ENCODE results near the gene TCF7L2.

Gene TCF7L2

DNA sequence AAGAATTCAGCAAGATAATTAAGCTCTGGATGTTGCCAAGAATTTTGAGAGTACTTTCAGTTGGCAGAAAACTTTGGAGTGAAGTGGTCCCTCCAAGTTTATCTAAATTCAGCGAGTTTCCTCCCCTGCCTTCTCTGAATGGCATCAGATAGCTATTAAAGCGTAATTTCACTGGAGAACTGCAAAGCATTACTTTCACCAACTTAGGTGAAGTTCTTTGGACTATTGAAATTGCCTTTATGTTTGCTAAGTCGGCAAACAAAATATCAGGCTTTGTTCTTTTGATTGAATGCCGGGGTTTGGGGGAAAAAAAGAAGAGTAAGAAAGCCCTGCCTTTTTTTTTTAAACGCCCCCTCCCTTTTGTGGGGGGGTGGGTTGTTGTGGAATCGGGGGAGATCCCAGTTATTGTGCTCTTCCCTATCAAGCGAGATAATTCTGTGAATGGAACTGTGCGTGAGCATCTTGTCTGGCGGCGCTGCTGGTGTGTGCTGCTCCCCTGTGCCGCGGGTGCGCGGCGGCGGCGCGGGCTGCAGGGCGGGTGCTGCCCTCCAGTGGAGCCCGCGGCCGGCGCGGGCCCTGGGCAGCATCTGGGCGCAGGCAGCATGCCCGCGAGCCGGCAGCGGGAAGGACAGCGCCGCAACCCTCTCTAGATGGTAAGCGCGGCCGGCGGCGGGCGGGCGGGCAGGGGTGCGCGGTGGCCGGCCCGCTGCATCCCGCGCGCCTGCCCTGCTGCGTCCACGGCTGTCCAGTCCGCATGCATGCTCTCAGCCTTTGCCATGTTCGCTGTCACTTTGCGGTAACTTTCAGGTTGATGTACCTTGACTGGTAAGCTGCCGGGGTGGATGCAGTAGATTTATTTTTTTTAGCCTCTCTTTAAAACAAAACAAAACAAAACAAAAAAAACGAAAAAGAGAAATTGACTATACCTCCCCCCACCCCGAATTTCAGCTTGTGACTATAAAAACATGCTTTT, 176.5 kb downstream of the TCF7L2 start:
- DNase-seq (ENCODE audit: low spot score): no peak

DNA sequence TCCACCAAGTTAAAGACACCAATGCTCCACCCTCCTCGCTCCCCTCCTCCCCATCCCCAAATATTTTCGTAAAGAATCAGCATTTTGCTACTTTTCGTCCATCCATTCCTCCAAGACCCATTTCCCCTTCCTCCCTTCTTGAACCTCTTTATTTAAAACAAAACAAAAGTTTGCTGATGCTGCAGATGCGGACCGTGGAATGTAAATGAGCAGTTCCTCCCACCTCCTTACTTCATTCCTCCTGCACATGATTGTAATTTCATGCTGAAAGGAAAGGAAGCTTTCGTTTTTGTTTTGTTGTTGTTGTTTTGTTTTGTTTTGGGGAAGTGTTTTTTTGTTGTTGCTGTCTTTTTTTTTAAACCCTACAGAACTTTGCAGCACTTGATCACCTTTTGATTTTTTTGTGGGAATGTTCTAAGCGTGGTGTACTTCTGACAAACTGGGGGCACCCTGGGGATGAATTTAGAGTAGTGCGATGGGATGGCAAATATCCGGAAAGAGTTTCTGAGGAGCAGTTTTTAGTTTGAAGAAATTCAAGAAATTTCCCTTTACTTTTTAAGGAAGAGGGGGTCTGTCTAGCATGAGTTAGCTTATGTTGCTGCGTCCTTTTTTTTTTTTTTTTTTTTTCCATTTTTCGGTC, 177.3 kb downstream of the TCF7L2 start:
- DNase-seq (ENCODE audit: low spot score): no peak

DNA sequence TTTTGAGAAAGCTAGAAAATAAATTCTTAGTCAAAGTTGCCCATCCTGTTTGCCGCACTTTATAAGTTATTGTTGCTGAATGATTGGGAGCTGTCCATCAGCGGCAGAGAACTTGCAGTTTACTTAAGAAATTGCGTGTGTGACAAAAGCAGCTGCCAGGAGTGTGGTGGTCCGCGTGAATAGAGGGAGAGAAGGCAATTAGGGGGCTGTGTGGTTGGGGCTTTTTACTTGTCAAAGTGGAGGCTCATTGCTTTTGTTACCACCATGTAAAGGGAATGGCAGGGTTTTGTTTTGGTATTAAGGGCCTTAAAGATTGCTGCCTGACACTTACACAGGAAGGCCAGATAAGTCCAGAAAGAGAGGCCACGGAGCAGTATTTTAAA, 177.8 kb downstream of the TCF7L2 start:
- DNase-seq (ENCODE audit: low spot score): no peak

DNA sequence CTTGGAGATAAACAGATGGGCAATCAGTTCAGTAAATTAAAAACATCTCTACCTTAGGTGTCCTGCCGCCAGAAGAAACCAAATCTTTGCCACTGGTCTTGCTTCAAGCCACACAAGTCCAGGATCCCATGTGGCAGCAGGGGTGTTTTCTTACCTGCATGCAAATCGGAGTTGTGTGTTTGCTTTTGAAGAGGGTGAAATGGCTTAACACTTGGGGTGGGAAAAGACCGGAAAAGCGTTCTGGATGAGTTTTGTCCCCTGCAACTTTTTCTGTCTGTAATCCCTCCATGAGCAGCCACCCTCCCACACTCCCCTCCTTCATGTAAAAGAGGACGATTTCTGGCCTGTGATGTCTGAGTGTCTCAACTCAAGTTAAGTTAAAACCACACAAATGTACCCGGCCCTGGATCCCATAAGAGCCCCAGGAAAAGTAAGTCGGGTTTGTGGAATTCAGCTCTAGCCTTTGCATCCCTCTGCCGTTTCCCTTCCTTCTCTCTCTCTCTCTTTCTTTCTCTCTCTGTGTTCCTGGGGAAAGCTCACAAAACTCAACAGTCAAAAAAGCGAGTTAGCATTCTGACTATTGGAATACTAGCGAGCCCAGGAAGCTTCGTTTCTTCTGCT, 178.5 kb downstream of the TCF7L2 start:
- DNase-seq (ENCODE audit: low spot score): no peak

DNA sequence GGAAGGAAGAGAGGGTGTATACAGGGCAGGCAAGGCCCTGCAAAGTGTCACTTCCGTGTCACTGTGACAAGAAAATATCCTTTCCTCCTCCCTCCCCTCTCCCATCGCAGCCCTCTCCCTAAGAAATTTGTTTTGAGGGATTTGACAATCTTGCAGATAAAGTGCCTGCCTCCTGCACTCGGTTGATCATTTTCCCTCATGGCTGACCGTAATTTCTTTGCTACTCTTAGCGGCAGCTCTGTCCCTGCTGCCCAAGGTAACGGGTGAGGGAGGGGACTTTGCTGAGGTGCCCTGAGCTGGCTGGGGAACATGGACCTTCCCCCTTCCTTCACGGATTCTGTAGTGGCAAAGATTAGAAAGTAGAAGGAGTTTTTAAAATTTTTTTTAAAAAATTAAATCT, 179.1 kb downstream of the TCF7L2 start:
- DNase-seq (ENCODE audit: low spot score): no peak

DNA sequence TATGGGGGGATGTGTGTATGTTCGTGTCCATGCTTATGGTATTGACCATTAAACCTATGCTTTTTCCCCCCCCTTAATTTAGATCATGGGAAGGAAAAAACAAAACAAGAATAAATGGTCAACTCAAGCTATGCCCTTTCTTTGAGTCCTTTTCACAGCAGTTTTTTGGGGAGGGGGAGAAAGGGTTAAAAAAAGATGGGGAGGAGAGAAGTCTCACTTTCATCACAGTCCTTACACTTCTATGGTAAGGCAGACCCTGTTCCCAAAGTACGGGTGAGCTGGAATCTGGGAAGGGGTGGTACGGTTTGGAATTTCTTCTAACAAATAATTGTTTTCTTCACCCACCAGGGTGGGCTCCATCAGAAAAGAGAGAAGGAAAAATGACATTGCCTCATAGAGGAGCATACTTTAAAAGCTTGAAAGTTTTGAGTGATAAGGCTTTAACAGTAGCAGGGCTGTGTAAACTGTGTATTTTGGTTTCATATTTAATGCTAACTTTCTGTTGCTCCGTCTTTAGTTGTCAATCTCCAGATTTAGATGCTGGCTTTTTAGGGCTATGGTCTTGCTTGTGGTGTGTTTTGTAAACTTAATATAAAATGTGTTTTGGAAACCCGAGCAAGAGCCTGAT, 180.1 kb downstream of the TCF7L2 start:
- DNase-seq (ENCODE audit: low spot score): no peak

DNA sequence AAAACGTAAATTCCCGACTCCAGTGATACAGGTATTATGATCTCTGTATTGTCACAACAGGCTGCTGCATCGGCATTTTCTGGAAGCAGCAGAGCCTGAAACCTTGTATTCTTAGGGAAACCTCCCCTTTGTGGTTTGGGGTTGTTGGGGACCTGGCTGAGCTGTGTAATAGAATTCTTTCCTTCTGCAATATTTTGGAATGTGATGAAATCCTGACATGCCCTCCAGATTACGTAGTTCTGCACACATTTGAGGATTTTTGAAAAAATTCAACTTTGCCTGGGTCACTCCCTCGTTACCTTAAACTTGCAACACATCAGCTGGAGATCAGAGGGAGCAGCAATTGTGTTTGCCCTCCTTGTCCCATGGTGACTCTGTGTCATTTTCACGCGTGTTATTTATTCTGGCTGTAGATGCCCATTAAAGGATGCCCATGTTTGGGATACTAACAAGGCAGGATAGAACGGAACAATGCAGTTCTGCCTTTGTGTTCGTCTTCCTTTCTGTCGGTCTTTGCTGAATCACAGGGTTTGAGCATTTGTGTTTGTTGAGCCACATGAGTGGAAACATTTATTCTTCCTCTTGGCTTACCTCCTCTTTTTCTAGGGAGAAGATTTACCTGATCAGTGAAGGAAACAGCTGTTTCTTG, 181.7 kb downstream of the TCF7L2 start:
- no peak for DNase-seq (ENCODE audit: low spot score)

DNA sequence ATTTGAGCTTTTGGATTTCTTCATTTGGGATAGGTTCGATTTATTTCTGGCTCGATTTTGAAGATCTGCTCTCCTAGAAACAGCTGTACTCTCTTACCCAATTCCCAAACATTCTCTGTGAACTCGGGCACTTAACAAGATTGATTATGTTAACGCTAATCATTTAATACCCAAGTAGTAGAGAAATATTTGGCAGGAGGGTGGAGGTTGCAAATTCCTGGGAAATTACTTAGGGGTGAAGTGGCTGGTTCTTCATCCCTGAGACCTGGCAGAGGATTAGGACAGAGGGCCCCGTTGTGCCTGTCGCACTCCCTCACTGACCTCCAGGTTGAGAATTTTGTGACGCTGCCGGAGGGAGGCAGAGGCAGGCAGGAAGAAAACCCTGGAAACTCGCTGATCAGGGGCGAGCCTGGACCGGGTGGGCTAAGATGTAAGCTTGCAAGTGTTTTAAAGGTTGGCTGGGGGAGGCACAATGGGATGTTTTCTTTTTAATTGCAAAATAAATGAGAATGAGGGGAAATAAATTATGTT, 182.6 kb downstream of the TCF7L2 start:
- no peak for DNase-seq (ENCODE audit: low spot score)

DNA sequence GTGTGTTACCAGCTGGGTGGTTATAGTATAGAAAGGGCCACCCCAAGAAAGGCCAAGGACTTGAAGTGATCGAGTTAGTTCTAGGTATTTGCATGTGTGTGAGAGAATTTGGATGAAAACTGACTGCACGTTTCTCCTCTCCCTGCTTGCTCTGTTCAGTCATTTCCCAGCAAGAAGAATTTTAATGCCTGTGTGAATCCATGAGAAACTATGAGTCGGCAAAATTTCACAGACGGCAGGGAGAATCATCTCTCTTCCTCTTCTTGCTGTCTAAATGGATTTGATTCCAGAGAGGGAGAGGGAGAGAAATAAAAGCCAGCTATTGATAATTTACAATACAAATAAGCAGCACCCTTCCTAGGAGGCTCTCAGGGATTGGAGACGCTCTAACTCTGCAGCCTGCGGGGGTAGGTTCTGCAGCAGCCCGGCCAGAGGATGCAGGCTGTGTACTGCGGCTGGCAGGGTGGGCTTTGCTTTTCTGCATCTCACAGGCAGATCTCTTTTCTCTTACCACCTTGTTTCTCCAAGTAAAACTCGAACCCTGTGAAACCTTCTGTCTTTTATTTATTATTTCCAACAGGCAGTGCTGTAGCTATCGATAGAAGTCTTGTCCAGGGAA, 183.6 kb downstream of the TCF7L2 start:
- no peak for DNase-seq (ENCODE audit: low spot score)

DNA sequence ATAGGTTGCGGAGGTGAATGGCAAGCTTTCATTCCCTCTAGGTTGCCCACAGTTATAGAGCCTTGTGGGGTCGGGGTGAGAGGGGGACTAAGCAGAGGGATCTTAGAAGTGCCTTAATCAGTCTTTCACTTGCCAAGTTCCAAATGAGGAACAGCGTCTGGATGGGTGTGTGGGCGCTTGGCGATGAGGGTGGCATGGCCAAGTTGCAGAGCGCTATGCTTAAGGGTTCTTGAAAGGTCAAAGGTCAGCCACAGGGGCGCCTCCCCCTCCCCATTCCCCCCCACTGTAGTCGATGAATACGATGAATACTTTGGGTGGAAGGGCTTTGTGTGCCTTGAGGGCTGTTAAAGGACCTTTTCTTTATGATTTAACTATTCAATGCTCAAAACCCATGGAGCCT, 185.0 kb downstream of the TCF7L2 start:
- DNase-seq (ENCODE audit: low spot score): no peak

DNA sequence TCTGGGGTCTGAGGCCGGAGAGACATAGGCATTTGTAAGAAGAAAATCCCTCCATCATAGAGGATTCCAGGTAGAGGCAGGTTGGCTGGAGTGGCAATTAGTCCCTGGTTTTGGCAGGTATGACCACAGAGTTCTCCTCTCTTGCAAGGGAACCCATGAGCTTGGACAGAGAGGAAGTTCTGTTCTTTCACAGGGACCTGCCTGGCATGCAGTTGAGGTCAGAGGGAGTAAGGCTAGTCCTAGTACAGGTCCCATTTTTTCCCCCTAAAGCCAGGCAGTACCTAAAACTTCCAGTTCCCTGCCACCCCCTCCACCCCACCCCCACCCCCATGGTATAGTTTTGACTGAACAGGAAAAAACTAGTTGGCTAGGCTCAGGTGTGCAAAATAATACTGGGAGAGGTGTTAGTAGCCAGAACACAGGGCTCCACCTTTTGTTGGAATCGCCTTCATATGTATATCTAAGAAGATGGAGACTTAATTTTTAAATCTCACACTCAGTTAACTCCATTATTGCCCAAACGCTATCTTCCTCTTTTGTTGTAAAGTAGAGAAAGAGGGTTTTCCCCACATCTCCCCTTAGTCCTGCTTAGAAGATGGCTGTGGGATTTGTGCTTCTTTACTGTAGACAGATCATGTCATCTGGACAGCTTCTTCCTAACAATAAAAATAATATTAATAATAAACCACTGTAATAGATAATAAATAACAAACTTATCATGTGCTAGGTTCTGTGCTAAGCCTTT, 188.1 kb downstream of the TCF7L2 start:
- DNase-seq (ENCODE audit: low spot score): no peak

DNA sequence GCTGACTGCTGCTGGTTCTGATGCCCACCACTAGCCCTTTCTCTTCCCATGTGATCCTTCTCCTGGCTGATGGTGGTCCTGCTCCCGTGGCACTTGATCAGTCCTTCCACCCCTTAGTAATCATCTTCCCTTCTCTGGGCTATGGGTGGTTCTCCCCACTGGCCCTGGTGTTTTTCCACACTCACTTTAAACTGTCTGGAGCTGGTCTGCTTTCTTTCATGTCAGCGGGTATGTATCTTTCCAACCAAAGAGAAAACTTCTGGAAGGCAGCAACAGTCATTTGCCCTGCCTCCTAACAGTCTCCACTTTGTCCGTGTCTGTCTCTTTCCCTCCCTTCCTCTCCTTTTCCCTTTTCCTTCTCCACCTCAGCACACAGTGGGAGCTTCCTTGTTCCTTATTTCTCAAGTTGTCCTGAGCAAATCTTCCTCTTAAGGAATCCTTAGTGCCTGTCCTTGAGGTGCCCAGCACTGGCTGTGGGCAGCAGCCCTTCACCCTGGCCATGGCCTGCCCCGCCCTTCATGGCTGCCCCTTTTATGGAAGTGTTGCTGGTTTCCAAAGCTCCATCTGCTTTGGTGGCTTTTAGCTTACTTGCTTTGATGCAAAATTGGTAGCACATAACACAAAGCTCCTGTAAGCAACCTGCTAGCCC, 189.0 kb downstream of the TCF7L2 start:
- no peak for DNase-seq (ENCODE audit: low spot score)

DNA sequence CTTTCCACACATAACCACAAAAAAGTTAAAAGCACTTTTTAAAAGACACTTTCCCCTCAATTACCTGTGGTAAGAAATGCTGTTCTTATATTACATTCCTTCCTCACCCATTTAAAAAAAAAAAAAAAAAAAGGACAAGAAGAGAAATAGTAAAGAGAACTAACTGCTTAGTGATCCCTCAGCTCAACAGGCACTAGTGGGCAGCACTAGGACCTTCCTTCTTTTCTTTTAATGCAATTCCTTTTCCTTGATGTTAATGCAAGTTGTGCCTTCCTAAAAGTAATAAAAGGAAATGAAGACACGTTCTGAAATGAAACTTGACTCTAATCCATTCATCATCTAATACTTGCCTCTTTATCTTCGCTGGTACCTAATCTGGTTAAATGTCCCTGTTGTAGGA, 189.7 kb downstream of the TCF7L2 start:
- DNase-seq (ENCODE audit: low spot score): no peak

DNA sequence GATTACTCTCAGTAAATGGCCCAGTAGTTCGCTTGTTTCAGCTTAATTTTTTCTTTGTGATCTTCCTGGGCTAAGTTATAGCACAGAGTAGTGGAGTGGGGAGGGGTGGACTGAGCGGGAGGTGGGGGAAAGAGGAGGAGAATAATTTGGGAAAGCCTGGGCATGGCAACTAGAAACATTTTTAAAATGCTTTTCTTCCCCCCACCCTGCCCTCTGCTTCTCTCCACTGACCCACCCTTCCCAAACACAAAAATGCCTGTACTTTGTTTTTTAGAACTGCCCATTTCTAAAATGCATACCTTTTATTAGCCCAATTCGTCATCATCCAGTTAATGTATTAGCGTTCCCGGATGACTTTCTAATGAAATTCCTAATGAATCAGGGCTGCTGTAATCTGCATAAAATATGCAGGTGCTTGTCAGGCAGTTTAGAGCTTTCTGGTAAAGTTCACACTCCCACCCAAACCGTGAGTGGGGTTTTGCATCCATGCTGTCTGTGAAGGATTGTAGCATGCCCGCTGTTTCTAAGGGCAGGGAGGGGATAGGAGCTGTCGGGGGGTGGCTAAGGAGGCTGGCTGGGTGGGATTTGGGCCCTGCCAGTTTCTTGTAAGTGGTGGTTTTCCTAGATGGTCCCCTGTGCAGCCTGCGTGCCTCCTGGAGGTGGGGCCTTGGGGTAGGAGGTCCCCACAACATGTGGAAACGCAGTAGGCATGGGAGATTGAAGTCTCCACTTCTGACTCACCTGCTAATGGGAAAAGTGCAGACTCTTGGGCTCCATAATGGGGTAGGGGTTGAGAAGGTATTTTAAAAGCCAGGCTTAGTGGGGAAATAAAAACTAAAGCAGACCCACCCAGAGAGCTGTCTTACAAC, 190.3 kb downstream of the TCF7L2 start:
- DNase-seq (ENCODE audit: low spot score): no peak

DNA sequence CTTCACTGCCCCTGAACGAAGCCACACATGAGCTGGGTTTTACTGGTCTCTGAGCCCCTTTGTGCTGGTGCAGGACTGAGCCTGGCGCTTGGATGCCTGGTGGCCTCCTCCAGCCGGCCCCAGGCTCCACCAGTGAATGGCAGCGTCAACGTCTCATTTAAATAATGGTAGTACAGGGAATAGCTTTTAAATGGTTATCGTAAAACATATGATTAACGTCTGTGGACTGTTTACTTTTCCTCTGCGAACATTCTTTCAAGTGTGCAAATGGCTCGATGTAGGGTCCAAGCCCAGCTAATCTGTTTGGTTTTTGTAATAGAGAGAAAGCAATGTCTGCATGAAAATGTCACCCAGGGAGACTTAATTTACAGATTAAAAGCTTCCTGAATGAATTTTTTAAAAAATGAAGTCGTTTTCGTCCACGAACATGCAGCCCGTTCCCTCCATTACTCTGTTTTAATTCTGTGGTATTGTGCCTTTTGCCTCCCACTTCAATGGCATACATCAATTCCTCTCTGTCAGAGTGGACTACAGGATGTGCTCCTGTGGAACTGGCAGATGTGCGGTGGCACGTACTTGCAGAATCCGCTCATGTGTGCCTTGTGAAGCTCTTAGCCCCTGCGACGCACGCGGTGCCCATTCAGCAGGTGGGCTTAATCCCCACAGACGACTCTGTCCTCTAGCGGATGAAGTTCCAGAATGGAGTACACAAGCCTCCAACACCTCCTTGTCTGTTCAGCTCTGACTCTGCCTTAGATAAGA, 192.7 kb downstream of the TCF7L2 start:
- DNase-seq (ENCODE audit: low spot score): no peak

DNA sequence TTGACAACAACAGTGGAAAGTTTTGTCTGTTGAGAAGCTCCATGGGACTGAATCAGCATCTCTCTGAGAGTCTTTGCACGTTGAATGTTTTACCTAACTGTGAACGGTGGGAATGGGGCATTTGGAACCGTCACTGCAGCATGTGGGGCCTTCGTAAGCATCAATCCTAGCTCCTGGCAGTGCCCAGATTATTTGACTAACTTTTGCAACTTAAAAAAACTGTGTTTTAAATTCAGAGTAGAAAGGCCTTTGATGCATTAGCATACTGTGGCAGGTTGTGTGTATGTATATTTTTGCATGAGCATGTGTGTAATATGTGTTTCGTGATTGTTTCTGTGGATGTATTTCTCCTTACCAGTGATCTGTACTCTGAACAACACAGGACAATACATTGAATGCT, 194.5 kb downstream of the TCF7L2 start:
- DNase-seq (ENCODE audit: low spot score): no peak

DNA sequence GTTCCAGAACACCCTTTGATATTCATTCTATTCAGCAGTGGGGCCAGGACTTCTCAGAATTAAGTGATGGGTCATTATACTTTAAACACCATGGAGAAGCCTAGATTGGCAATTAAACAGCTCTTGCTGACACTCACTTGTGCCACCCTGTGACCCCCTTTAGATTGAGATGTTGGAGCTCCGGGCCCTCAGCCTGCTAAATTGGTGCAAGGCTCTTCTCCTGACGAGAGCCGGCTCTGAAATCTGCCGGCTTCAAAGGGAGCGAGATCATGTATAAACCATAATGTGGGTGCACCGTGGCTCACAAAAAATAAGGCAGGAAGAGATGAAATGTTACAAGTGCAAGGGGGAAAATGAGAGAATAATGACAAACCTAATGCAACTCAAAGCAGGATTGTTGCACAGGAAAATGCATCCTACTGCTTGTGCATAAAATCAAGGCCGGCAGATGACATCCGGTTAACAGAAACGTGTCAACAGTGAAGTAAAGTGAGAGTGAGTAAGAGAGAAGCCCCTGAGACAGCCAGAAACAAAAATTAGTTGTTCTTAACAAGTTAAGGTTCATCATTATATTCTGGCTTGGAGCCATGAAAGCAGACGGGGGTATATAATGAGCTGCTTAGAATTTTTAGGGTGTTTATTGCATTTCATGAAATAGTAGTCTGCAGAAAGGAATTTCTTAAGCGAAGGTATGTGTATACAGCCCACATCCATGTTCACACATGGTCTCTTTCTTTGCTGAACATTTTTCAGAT, 198.2 kb downstream of the TCF7L2 start:
- DNase-seq (ENCODE audit: low spot score): no peak

DNA sequence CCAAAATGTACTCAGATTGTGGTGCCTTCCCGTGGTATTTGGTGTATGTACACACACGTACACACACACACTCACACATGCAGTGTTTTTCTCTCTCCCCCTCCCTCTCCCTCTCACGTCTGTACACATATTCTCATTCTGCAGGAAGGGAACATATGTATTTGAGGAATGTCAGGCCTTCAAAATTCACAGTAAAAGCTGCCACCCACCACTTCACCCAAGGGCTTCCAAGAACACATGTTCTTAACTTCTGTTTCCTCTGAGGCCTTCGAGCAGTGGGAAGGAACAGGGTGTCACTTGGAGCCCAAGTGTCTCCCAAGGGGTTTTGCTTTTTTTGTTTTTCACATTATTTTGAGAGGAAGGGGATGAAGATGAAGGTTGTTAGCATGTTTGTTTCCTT, 198.9 kb downstream of the TCF7L2 start:
- no peak for DNase-seq (ENCODE audit: low spot score)
